GM12878 (cell line): Measurements from ENCODE around the gene ROCK2. TPM values are rescaled to one million over a fixed set of nuclear protein-coding genes. Genes with fewer than 3 reads are reported as not detected.

Experiments used
- ATAC-seq: fragments of 200-7000 bp; cut with Tn5 transposase; 3 replicates; pipeline ENCODE4 v1.9.1; 2020; ENCODE audit warnings: mild to moderate bottlenecking, moderate library complexity
- BruUV-seq: library from RNA; stranded (reverse); fragments of 400-500 nt; replicated peaks from 2 replicates; lab custom pipeline; 2021; lab: Mats Ljungman, UMichigan
- CTCF ChIA-PET: fragments of 300-600 bp; sonication (Branson Sonifier 250); formaldehyde crosslinking; extraction: SDS; loops from one replicate; lab custom pipeline; 2021; ENCODE audit warnings: inconsistent platforms; lab: Yijun Ruan, JAX
- POLR2A ChIA-PET: fragments of 350-600 bp; formaldehyde crosslinking; extraction: SDS; loops from one replicate; lab custom pipeline; 2021; ENCODE audit warnings: inconsistent platforms; lab: Charles Lee
- RAD21 ChIA-PET: fragments of 300-600 bp; sonication (Branson Sonifier 250); formaldehyde crosslinking; loops from one replicate; lab custom pipeline; 2023; ENCODE audit warnings: antibody characterized with exemption; ENCODE audit not compliant: unreplicated experiment; lab: Charles Lee
- SMC1A ChIA-PET: fragments of 300-600 bp; sonication (Branson Sonifier 250); formaldehyde crosslinking; loops from one replicate; lab custom pipeline; 2023; ENCODE audit not compliant: unreplicated experiment, uncharacterized antibody; lab: Charles Lee
- DNase-seq: peaks from one replicate; pipeline ENCODE4 v3.0.0-alpha.2; 2011; ENCODE audit warnings: low read depth, low spot score
- FAIRE-seq: peaks from 3 replicates; lab custom pipeline; 2011; peaks lifted over from hg19 to GRCh38; lab: Jason Lieb, UNC
- H2AFZ ChIP-seq: 2 replicates; pipeline ENCODE4 v1.6.0; 2011; ENCODE audit warnings: low read depth, low read length, control low read depth; ENCODE audit not compliant: control insufficient read depth
- H3K27ac ChIP-seq: 2 replicates; pipeline ENCODE4 v1.5.1; 2011; ENCODE audit warnings: control low read depth; ENCODE audit not compliant: control insufficient read depth, insufficient read depth
- H3K27me3 ChIP-seq, 2 experiments: replicated peaks in 1 of 2; 2 replicates each; pipeline versions ENCODE4 v1.6.0 to v1.6.1; 2011; ENCODE audit warnings: low read length in 1 of 2; ENCODE audit not compliant: control insufficient read depth in 2 of 2, insufficient read depth in 2 of 2
- H3K36me3 ChIP-seq, 2 experiments: 2 replicates each; pipeline ENCODE4 v1.5.1; 2011; ENCODE audit warnings: low read length in 1 of 2; ENCODE audit not compliant: control insufficient read depth in 2 of 2, insufficient read depth in 2 of 2
- H3K4me1 ChIP-seq: 2 replicates; pipeline ENCODE4 v1.6.1; 2011; ENCODE audit warnings: mild to moderate bottlenecking, low read length, moderate library complexity, mixed read lengths; ENCODE audit not compliant: control insufficient read depth, insufficient read depth
- H3K4me2 ChIP-seq: 2 replicates; pipeline ENCODE4 v1.6.0; 2011; ENCODE audit warnings: control low read depth; ENCODE audit not compliant: control insufficient read depth, insufficient read depth
- H3K4me3 ChIP-seq: fragments of 200-600 bp; sonication (generic); 2 replicates; pipeline ENCODE4 v1.5.1; 2016
- H3K79me2 ChIP-seq: 2 replicates; pipeline ENCODE4 v1.6.0; 2011; ENCODE audit warnings: low read length; ENCODE audit not compliant: control insufficient read depth, insufficient read depth
- H3K9ac ChIP-seq: 2 replicates; pipeline ENCODE4 v1.8.0; 2011; ENCODE audit warnings: low read length, control low read depth, mixed read lengths; ENCODE audit not compliant: control insufficient read depth, insufficient read depth
- H3K9me3 ChIP-seq: replicated peaks from 3 replicates; pipeline ENCODE4 v1.5.1; 2011; ENCODE audit warnings: mild to moderate bottlenecking, low read length; ENCODE audit not compliant: control insufficient read depth, insufficient read depth
- H4K20me1 ChIP-seq: 2 replicates; pipeline ENCODE4 v1.6.0; 2011; ENCODE audit not compliant: control insufficient read depth, insufficient read depth
- CBX3 ChIP-seq: fragments of 200-600 bp; sonication (generic); IDR thresholded peaks from 2 replicates; pipeline ENCODE4 v1.6.1; 2016; ENCODE audit warnings: low read depth, borderline replicate concordance
- CHD1 ChIP-seq: IDR thresholded peaks from 2 replicates; pipeline ENCODE4 v1.6.1; 2012; ENCODE audit warnings: low read depth, low read length, improper control_type of control experiment
- EP300 ChIP-seq, 2 experiments: fragments of 150-350 bp in 1 of 2; IDR thresholded peaks; 2 replicates each; pipeline ENCODE4 v1.6.1; 2011 to 2012; ENCODE audit warnings: low read depth in 2 of 2, low read length in 2 of 2, borderline replicate concordance in 1 of 2, improper control_type of control experiment in 1 of 2, inconsistent platforms in 1 of 2; ENCODE audit not compliant: control insufficient read depth in 1 of 2
- KLF5 ChIP-seq: fragments of 450-650 bp; IDR thresholded peaks from 2 replicates; pipeline ENCODE4 v1.6.1; 2014; ENCODE audit warnings: mild to moderate bottlenecking; ENCODE audit not compliant: partially characterized antibody
- PML ChIP-seq: IDR thresholded peaks from 2 replicates; pipeline ENCODE4 v1.6.1; 2012; ENCODE audit warnings: low read length, inconsistent platforms
- RBBP5 ChIP-seq: fragments of 200-600 bp; sonication (generic); conservative IDR thresholded peaks from 2 replicates; pipeline ENCODE4 v1.6.1; 2016
- SIX5 ChIP-seq: IDR thresholded peaks from 2 replicates; pipeline ENCODE4 v1.6.1; 2011; ENCODE audit warnings: mild to moderate bottlenecking, low read depth, low read length, moderate library complexity; ENCODE audit not compliant: severe bottlenecking
- SMAD1 ChIP-seq: fragments of 450-650 bp; IDR thresholded peaks from 2 replicates; pipeline ENCODE4 v1.6.1; 2018; ENCODE audit warnings: mild to moderate bottlenecking, low read depth; ENCODE audit not compliant: partially characterized antibody
- SPI1 ChIP-seq: IDR thresholded peaks from 2 replicates; pipeline ENCODE4 v1.6.1; 2011; ENCODE audit warnings: low read depth, mild to moderate bottlenecking, low read length, moderate library complexity, borderline replicate concordance; ENCODE audit not compliant: insufficient read depth
- STAT3 ChIP-seq: IDR thresholded peaks from 2 replicates; pipeline ENCODE4 v1.6.1; 2011; ENCODE audit warnings: low read depth, low read length, improper control_type of control experiment
- SUZ12 ChIP-seq: fragments of 200-600 bp; sonication (generic); IDR thresholded peaks from one replicate; pipeline ENCODE4 v1.6.1; 2018; ENCODE audit warnings: antibody characterized with exemption, mild to moderate bottlenecking; ENCODE audit not compliant: unreplicated experiment
- ZBED1 ChIP-seq: IDR thresholded peaks from 2 replicates; pipeline ENCODE4 v1.6.1; 2016; ENCODE audit warnings: borderline replicate concordance
- ZNF274 ChIP-seq: IDR thresholded peaks from one replicate; pipeline ENCODE4 v1.8.0; 2011; ENCODE audit not compliant: insufficient read length, insufficient read depth
- WGBS: methylation state at CpG from one replicate; pipeline ENCODE4 v1.1.6; 2016; ENCODE audit warnings: low lambda C conversion rate; ENCODE audit not compliant: insufficient replicate concordance, insufficient coverage; ENCODE audit errors: missing lambda C conversion rate; 5-methylcytosine and 5-hydroxymethylcytosine counted together
- in situ Hi-C: fragments of 300-500 bp; cut with MboI; formaldehyde crosslinking; loops from 9 replicates; pipeline ENCODE4 v1.14.3; 2018; ENCODE audit warnings: mixed read lengths
- intact Hi-C: fragments of 100-400 bp; cut with micrococcal nuclease; formaldehyde crosslinking; loops from one replicate; pipeline ENCODE4 v1.14.2; 2022; ENCODE audit not compliant: unreplicated experiment
- polyA plus RNA-seq, 11 experiments: library from polyadenylated mRNA; depleted of rRNA in 4 of 11; unstranded in 6 of 11; stranded (reverse) in 5 of 11; fragments of >200 nt; fragmentation: Nextera tagmentation in 4 of 11; fragmentation: Illumina TruSeq in 1 of 11; extraction: Ambion mirVana in 4 of 11; extraction: Trizol in 1 of 11; gene quantifications; 1 replicate in 1 of 11; 2 replicates in 10 of 11; pipeline versions ENCODE4 v1.2.1 to v1.2.3, GENCODE V29; 2011 to 2016; ENCODE audit warnings: inconsistent platforms in 2 of 11, missing spikeins in 2 of 11, low read depth in 1 of 11
- total RNA-seq, 4 experiments: library from RNA; depleted of rRNA in 3 of 4; stranded (reverse); fragments of >200 nt in 3 of 4; fragmentation: Illumina TruSeq in 1 of 4; extraction: Trizol in 1 of 4; gene quantifications; 2 replicates each; pipeline versions ENCODE4 v1.2.1 to v1.2.3, GENCODE V29; 2013 to 2021

Gene ROCK2
- total and polyA plus RNA-seq, 10 of the 15 experiments (the other 5 are each of a cell fraction or from before 2014, with no cell fraction given) = 4.6 to 22.1 (median 8.3) TPM

- ChIA-PET CTCF (interaction anchor here (1.7 kb wide), 1 partner anchor 9 kb away, joined by 4 read pairs; no protein-coding TSS in a partner anchor), SMC1A (interaction anchor here (0.8 to 1.6 kb wide), 3 partner anchors 11 to 204 kb away, joined by 3 read pairs; no protein-coding TSS in a partner anchor), RAD21 (no interaction called here), POLR2A (no interaction called here)
- intact Hi-C loops (no loop called here), in situ Hi-C loops (no loop called here)
- Histone ChIP-seq H3K36me3 (no peaks in the 10 kb centered on the region), H4K20me1 (no peaks in the 10 kb centered on the region), H3K9me3 (no peaks in the 10 kb centered on the region), H3K79me2 (no peaks in the 10 kb centered on the region), H2AFZ (no peak overlapping the region), H3K27ac (no peak overlapping the region), H3K4me1 (peaks cover 10% of the 10 kb centered on the region), H3K4me3 (no peak overlapping the region), H3K9ac (no peak overlapping the region), H3K4me2 (no peak overlapping the region), H3K27me3 (no peaks in the 10 kb centered on the region)
- DNase-seq = no peak
- FAIRE-seq = no peak
- WGBS = 96% methylated on average over 2 of the region's 2 CpGs
- TF ChIP-seq ZBED1 (no peak), KLF5 (no peak), SPI1 (no peak), ZNF274 (no peak), EP300 (IDR thresholded peaks at IDR 0.05; ENCODE audit: borderline replicate concordance in 1 of 2, control insufficient read depth in 1 of 2, low read depth in 2 of 2, low read length in 2 of 2) (no peak), SIX5 (no peak), CHD1 (no peak), RBBP5 (no peak), STAT3 (no peak), CBX3 (no peak), SUZ12 (no peak), PML (no peak), SMAD1 (no peak)
- no peak for ATAC-seq
- no TSS peak for BruUV-seq
Measured at GRCh38 chr2:11385216-11385615, 40.8 kb upstream of the ROCK2 start.
